ENCODE measurements around the gene KLHL4.
"Not testable (repeated sequence)": the region's sequence is repeated elsewhere in the genome, so short reads cannot be mapped to it uniquely, and the experiment has no call there.

Gene KLHL4

DNA sequence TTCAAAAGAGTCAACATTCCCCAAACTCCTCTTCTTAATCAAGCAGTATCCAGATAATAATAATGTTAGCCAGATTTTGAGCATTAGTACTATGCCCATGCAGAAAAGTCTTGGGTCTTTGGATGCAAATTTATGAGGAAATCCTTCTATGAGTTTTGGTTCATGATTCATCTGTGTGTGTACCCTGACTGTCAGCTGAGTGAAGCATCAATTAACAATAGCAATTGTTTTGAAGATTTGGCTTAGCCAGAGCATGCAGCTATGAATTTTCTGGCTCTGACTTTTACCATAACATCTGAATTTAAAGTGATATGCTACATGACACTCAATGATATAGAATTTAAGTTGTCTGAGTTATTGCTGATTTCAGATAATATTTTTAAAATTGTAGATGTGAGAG, 145.8 kb downstream of the KLHL4 start:
- DNase-seq (ENCODE audit: low spot score), result no peak

- DNase-seq (ENCODE audit: low spot score), result no peak
Measured at GRCh38 chrX:87664381-87664780, 146.8 kb downstream of the KLHL4 start.

GRCh38 chrX:87679849-87680248, 162.2 kb downstream of the KLHL4 start:
- DNase-seq (ENCODE audit: low spot score), result no peak

GRCh38 chrX:87687703-87688102, 170.1 kb downstream of the KLHL4 start:
- no peak for DNase-seq (ENCODE audit: low spot score)

GRCh38 chrX:87688113-87688748, 170.6 kb downstream of the KLHL4 start:
- DNase-seq (ENCODE audit: low spot score), result not testable (repeated sequence)

DNA sequence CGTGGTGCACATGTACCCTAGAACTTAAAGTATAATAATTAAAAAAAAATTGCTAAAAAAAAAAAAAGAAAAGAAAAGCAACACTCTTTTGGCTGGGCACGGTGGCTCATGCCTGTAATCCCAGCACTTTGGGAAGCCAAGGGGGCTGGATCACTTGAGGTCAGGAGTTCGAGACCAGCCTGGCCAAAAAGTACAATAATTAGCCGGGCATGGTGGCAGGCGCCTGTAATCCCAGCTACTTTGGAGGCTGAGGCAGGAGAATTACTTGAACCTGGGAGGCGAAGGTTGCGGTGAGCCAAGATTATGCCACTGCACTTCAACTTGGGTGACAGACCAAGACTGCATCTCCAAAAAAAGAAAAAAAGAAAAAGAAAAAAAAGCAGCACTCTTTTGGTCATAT, 171.6 kb downstream of the KLHL4 start:
- not testable (repeated sequence) for DNase-seq (ENCODE audit: low spot score)

DNA sequence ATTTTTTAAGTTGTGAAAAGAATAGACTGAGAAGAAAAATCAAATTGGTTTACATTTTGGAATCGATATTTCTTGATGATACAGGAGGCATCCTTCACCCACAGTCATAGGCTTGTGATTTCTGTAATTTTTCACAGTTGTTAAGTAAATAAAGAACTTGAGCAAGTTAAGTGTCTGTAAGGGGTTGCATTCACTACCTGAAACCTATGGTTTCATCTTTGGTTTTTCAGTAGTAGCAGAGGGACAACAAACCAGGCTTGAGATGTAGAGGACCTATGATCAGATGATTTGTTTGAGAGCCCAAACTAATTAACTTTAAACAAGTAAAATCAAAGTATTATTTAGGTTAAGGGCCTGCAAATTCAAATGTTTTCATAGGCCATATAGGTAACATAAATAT, 175.6 kb downstream of the KLHL4 start:
- DNase-seq (ENCODE audit: low spot score), result no peak

- DNase-seq (ENCODE audit: low spot score), result no peak
Measured at GRCh38 chrX:87697409-87697808, 179.8 kb downstream of the KLHL4 start.

GRCh38 chrX:87702795-87703194, 185.2 kb downstream of the KLHL4 start:
- no peak for DNase-seq (ENCODE audit: low spot score)

GRCh38 chrX:87703469-87703868, 185.9 kb downstream of the KLHL4 start:
- DNase-seq (ENCODE audit: low spot score), result not testable (repeated sequence)

DNA sequence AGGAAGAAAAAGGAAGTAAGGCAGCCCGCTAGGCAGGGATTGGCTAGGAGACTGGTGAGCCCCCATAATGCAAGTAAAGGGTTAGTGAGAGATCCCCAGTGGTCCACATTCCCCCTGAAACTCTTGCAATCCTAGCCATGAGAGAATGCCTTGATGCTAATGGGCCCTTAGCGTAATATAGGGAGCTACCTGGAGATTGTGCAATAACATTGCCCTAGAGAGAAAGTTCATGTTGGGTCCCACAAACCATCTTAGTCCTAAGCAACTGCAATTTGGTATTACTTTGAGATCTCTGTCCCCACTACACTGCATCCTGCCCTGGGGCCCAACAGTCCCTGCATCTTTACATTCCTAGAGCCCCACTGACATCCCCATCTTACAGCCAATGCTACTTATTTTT, 188.5 kb downstream of the KLHL4 start:
- DNase-seq (ENCODE audit: low spot score), result no peak

GRCh38 chrX:87710580-87710979, 193.0 kb downstream of the KLHL4 start:
- DNase-seq (ENCODE audit: low spot score), result no peak
